T-helper 1 cell treated with Interleukin-12 subunit alpha and Interleukin-12 subunit beta and Interleukin-4 antibody, amounts not matched to agents 30 μg/mL and 1 μg/mL, for 36 hours (primary cell): Measurements from ENCODE around the gene PLXNC1.

ENCODE experiments used
- H3K27ac Mint-ChIP-seq: one replicate; pipeline ENCODE4 v1.8.0; 2021; ENCODE audit warnings: mild to moderate bottlenecking, mixed read lengths
- H3K27me3 Mint-ChIP-seq: one replicate; pipeline ENCODE4 v1.8.0; 2021; ENCODE audit warnings: low read depth, mixed read lengths
- H3K36me3 Mint-ChIP-seq: one replicate; pipeline ENCODE4 v1.8.0; 2021; ENCODE audit warnings: low read depth, mixed read lengths
- H3K4me1 Mint-ChIP-seq: one replicate; pipeline ENCODE4 v1.8.0; 2021; ENCODE audit warnings: low read depth, mixed read lengths
- H3K4me3 Mint-ChIP-seq: one replicate; pipeline ENCODE4 v1.8.0; 2021; ENCODE audit warnings: mild to moderate bottlenecking, moderate library complexity, mixed read lengths
- H3K9me3 Mint-ChIP-seq: one replicate; pipeline ENCODE4 v1.8.0; 2021; ENCODE audit warnings: mixed read lengths

PLXNC1 gene

DNA sequence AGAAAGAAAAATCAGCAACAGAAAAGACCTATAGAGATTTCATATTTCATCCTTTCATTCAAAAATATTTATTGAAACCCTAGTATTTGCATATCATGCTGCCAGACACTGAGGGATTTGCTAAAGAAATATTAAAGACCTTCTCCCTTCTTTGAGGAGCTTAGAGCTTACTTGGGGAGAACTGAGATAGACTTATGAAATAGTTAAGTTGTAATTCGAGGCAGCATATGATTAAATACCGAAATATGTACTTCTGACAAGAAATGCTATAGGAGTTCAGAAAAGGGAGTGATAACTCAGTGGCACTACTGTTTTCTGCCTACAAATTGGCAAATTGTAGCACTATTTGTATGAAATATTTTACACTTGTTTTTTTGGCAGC, 59.1 kb downstream of the PLXNC1 start:
- Mint-ChIP-seq H3K36me3 (peaks cover 35% of the 10 kb centered on the region), H3K27ac (peak overlapping the region; percentile 99), H3K4me3 (peak overlapping the region; percentile 82), H3K27me3 (no peaks in the 10 kb centered on the region), H3K4me1 (peaks cover 57% of the 10 kb centered on the region), H3K9me3 (peaks cover 6% of the 10 kb centered on the region)

DNA sequence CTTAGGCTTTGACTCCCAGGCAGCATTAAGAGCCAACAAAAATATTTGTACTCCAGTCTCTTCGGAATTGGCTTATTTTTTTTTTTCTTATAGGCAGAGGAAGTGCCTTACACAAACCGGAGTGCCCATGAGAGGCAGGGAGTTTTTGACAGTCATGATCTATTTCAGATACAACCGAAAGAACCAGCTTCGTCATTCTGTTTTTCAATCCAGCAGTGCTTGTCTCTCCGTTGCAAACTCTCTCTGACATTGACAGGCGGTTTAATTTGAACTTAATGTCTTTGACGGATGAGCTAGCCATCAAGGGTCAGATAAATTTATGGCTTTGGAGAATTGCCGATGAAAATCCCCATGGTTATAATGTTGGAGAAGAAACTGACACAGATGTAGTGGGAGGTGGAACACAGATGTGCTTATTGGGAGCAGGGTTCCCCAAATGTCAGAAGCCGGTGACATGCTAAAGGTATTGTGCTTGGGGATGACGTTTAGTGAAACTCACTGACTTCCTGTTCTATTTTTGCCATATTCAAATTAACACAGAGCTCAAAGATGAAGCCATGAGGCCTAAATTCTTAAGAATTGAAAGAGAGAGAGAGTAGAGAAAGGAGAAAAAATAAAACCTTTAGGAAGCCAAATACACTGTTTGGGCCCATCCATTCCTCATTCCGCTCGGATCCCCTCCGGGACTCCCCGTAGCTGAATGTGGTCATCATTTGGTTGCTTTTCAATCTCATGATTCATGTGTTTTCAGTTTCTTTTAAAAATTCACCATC, 59.7 kb downstream of the PLXNC1 start:
- peaks cover 52% of the 10 kb centered on the region for H3K4me1 Mint-ChIP-seq
- peak overlapping the region; percentile 82 for H3K4me3 Mint-ChIP-seq
- H3K36me3 Mint-ChIP-seq, result peaks cover 30% of the 10 kb centered on the region
- peaks cover 7% of the 10 kb centered on the region for H3K9me3 Mint-ChIP-seq
- peak overlapping the region; percentile 99 for H3K27ac Mint-ChIP-seq
- no peaks in the 10 kb centered on the region for H3K27me3 Mint-ChIP-seq

DNA sequence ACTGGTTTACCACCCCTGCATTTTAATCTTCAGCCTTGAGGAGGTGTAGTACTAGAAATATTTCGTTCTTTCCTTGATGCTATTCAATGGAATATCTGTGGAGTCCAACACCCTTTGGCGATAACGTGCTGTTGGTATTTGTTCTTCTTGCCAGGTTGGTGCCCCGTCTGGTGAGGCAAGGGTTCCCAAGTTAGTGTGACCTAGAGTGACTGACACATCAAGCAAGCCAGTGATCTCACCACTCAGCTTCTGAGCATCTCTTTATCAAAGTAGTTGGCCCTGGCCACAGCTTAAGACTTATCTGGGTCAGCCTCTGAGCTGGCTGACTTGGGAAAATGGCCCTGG, 60.2 kb downstream of the PLXNC1 start:
- Mint-ChIP-seq H3K4me1 (peaks cover 50% of the 10 kb centered on the region), H3K4me3 (peak overlapping the region; percentile 82), H3K9me3 (peaks cover 7% of the 10 kb centered on the region), H3K27me3 (no peaks in the 10 kb centered on the region), H3K36me3 (peaks cover 35% of the 10 kb centered on the region), H3K27ac (peak overlapping the region; percentile 99)

DNA sequence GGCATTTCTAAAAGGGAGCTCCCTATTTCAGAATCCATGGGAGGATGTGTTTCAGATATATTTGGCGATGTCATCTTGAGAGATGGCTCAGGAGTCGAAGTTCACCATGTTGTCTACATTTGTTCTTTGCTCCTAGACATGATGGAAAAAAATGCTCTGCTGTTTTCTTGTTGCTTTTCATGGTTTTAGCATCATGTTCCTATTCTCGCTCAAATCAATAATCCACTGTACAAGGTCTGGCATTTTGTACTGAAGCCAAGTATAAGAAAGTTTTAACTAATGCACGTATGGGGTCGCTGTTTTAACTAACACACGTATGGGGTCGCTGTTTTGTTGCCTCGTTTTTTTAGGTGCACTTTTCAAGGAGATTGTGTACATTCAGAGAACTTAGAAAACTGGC, 60.9 kb downstream of the PLXNC1 start:
- Mint-ChIP-seq H3K4me3 (no peak overlapping the region), H3K4me1 (peaks cover 47% of the 10 kb centered on the region), H3K36me3 (peaks cover 34% of the 10 kb centered on the region)

DNA sequence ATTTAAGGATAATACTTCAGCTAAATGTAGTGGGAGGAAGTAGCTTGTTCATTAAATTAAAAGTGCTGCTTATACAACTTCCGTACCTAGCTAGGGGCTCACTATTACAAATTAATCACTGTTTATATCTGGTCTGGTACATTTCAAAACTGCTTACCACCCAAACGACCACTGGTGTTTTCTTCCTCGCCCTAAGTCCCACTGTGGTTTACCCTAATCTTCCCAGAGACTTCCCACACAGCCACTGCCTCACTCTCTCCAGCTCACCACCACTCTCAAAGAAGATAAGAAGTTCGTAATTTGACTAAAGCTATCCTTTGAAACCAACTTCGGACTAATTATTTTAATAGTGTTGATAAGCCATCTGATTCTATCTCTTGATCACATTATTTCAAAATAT, 62.6 kb downstream of the PLXNC1 start:
- Mint-ChIP-seq H3K27me3 (no peaks in the 10 kb centered on the region), H3K36me3 (peaks cover 32% of the 10 kb centered on the region), H3K4me3 (no peak overlapping the region), H3K9me3 (peaks cover 7% of the 10 kb centered on the region), H3K27ac (no peak overlapping the region), H3K4me1 (peaks cover 34% of the 10 kb centered on the region)

More for the DNA sequence above, 60.9 kb downstream of the PLXNC1 start:
- no peaks in the 10 kb centered on the region for H3K27me3 Mint-ChIP-seq
- peak overlapping the region; percentile 82 for H3K27ac Mint-ChIP-seq
- H3K9me3 Mint-ChIP-seq, result peaks cover 7% of the 10 kb centered on the region

DNA sequence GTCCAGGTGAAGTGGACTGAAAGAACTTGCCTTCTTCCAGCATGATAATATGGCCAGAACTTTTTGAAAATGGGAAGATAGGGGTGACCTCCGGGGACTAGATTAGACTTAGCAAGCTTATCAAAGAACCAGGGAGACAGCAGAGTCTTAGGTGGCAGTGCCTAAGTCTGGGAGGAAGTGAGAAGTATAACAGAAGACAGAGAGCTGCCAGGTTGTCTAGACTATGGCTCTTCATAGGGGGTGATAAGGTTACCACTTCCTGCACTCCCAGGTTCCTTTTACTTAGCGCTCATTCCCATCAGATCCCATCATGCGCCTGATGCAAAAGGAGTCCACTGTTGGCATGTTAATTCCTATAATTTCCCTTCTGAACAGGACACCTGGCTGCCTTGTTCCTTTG, 69.9 kb downstream of the PLXNC1 start:
- Mint-ChIP-seq H3K27ac (no peak overlapping the region), H3K4me3 (no peak overlapping the region), H3K36me3 (peaks cover 28% of the 10 kb centered on the region), H3K4me1 (peaks cover 2% of the 10 kb centered on the region), H3K27me3 (no peaks in the 10 kb centered on the region), H3K9me3 (no peaks in the 10 kb centered on the region)

DNA sequence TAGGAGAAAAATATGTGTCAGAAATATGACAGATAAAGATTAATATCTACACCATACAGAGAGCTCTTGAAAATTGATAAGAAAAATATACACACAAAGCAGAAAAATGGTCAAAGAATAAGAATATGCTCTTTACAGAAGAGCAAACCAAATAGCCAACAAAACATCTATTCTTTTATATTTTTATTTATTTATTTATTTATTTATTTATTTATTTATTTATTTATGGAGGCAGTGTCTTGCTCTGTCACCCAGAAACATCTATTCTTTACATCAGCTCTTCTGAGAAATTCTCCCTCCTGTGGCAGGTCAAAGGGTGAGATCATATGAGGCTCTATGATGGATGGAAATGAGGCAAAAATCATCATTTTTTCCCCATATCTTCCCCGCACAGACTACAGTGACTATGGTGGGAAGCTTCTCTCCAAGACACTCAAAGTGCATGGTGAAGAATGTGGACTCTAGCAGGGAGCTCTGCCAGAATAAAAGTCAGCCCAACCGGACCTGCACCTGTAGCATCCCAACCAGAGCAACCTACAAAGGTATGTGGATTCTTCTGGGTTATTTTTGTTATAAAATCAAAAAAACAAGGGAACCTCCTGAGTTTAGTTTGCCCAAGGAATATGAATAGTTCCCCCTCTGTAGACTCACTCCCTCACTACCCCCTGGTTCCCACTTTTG, 71.4 kb downstream of the PLXNC1 start:
- H3K27ac Mint-ChIP-seq, result no peak overlapping the region
- no peaks in the 10 kb centered on the region for H3K27me3 Mint-ChIP-seq

DNA sequence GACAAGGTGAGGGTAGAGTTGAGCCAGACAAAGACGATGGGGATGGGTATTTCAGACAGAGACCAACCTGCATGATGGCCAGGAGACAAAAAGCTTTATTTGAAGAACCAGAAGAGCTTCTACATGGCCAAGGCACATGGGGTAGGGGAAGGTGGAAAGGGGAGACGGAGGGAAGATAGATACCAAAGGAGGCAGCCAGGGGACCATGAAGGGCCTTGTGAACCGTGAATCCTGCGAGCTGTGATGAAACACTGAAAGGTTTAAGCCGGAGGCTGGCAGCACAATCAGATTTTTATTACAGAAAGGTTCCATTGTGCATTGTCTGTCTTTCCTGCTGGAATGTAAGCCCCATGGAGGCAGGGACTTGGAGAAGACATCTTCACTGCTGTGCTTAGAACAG, 72.4 kb downstream of the PLXNC1 start:
- peaks cover 2% of the 10 kb centered on the region for H3K4me1 Mint-ChIP-seq
- no peaks in the 10 kb centered on the region for H3K27me3 Mint-ChIP-seq
- H3K4me3 Mint-ChIP-seq, result no peak overlapping the region
- H3K27ac Mint-ChIP-seq, result no peak overlapping the region
- H3K9me3 Mint-ChIP-seq, result no peaks in the 10 kb centered on the region
- peaks cover 34% of the 10 kb centered on the region for H3K36me3 Mint-ChIP-seq

More for the DNA sequence above, 71.4 kb downstream of the PLXNC1 start:
- H3K4me1 Mint-ChIP-seq, result peaks cover 2% of the 10 kb centered on the region
- no peaks in the 10 kb centered on the region for H3K9me3 Mint-ChIP-seq
- H3K4me3 Mint-ChIP-seq, result no peak overlapping the region
- H3K36me3 Mint-ChIP-seq, result peaks cover 32% of the 10 kb centered on the region

DNA sequence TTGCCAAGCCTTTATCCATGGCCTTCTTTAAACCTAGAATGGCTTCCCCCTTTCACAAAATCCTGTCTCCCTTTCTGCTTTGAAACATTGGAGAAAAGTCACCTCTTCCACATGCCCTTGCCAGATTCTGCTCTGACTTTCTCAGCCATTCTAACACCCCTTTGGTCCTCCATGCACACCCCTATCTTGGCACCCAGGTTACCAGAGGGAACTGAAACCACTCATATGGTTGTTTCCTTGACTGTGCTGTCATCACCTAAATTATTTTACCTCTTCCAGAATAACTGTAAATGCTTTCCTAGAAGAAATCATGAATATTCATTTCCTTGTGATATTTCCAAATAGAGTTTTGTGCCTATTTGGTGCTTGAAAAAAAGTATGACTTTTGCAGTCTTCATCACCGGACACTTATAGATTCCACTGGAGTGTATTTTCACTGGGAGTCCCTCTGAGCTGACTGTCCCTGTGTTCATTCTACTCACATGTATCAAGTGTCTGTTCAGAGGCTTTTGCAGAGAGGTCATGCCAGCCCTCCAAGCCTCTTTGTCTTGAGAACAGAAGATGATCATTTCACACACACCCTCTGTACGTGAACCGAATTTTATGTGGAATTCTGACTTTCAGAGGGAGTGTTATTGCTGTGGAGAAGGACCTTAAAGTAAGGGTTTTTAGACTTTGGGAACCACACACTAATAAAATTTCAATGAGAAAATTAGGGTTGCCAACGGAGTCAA, 74.1 kb downstream of the PLXNC1 start:
- Mint-ChIP-seq H3K27ac (no peak overlapping the region), H3K4me3 (no peak overlapping the region), H3K27me3 (no peaks in the 10 kb centered on the region), H3K4me1 (peaks cover 2% of the 10 kb centered on the region), H3K9me3 (no peaks in the 10 kb centered on the region), H3K36me3 (peaks cover 49% of the 10 kb centered on the region)

DNA sequence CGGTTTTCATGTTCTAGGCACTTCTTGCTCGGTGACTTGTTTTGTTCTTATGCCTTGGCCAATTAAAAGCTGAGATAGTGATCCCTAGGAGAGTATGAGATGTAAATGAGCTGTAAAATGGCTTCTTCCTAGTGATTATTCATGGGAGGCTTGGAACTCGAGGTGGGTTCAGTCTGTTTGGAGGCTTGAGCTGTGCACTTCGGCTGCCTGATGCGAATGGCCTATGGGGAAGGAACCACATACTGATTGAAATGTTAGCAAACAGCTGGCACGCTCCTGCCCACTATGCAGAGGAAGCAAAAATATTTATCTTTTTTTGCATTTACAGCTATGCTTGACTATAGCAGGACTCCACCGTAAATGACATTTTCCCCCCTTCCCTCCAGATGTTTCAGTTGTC, 75.5 kb downstream of the PLXNC1 start:
- Mint-ChIP-seq H3K36me3 (peaks cover 61% of the 10 kb centered on the region), H3K27ac (no peak overlapping the region), H3K4me1 (peaks cover 2% of the 10 kb centered on the region), H3K9me3 (no peaks in the 10 kb centered on the region), H3K27me3 (no peaks in the 10 kb centered on the region), H3K4me3 (no peak overlapping the region)

DNA sequence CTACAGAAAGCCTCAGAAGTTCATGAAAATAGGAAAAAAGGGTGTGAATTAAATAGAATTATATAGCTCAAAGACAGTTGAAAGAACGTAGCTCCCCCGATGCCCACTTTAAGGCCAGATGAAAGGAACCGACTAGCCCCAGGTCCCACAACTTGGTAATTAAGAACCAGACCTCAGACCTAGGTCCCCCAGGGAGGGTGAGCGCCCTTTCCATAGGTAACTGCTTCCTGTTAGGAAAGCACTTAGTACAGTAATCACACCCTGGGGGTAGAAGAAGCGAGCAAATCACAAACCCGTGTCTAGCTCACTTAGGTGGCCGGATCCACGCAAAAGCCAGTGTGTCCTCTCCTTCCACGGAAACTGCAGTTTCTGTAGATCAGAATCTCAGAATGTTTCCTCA, 77.1 kb downstream of the PLXNC1 start:
- no peaks in the 10 kb centered on the region for H3K9me3 Mint-ChIP-seq

DNA sequence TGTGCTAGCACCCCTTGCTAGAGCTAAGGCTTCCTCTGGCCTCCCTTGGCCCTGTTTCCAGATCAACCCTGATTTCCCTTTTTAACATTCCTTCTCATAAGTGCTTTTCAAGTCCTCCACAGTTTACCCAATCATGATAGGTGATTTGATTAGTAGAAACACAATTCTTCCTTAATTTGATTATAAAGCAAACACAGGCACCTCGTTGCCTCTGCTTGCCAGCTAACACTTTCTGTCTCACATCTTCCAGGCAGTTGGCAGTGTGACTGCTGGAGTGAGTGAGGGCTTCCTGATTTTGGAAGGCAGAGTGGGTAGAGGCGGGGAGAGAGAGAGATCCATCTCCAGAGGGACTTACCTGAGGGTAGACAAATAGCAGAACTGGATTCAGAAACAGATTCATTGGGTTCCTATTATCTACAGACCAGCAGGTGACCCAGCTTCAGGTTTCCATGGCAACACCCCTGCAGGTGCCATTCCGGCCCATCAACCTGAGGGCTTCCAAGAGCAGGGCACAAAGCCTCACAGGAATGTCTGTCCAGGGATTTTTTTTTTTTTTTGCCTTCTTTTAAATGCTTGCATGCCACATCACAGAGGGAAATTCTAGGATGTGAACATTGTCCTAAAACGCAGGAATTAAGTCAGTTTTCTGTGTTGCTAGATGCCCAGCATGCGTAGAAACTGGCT, 77.7 kb downstream of the PLXNC1 start:
- Mint-ChIP-seq H3K27ac (no peak overlapping the region), H3K27me3 (no peaks in the 10 kb centered on the region), H3K4me1 (peaks cover 9% of the 10 kb centered on the region), H3K9me3 (no peaks in the 10 kb centered on the region), H3K36me3 (peaks cover 64% of the 10 kb centered on the region), H3K4me3 (no peak overlapping the region)

More for the DNA sequence above, 77.1 kb downstream of the PLXNC1 start:
- no peak overlapping the region for H3K4me3 Mint-ChIP-seq
- H3K36me3 Mint-ChIP-seq, result peaks cover 65% of the 10 kb centered on the region
- no peaks in the 10 kb centered on the region for H3K27me3 Mint-ChIP-seq
- peaks cover 5% of the 10 kb centered on the region for H3K4me1 Mint-ChIP-seq
- no peak overlapping the region for H3K27ac Mint-ChIP-seq

DNA sequence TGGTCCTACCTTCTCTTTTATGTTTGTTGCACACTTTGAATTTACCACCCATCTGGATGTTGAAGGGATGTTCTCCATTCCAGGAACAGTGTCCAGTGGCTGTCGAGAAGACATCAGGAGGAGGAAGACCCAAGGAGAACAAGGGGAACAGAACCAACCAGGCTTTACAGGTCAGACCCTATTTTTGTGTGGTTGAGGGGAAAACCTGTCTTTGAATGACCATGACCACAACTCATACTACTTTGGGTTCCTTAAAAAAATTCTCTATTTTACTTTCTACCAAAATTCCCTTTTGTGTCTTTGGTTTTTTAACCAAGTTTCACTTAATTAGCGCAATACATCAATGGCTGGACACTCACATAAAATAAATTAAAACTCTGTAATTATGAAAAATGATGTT, 78.7 kb downstream of the PLXNC1 start:
- H3K4me1 Mint-ChIP-seq, result peaks cover 9% of the 10 kb centered on the region
- no peaks in the 10 kb centered on the region for H3K27me3 Mint-ChIP-seq
- H3K36me3 Mint-ChIP-seq, result peaks cover 67% of the 10 kb centered on the region
- no peak overlapping the region for H3K27ac Mint-ChIP-seq
- H3K4me3 Mint-ChIP-seq, result no peak overlapping the region
- H3K9me3 Mint-ChIP-seq, result no peaks in the 10 kb centered on the region

DNA sequence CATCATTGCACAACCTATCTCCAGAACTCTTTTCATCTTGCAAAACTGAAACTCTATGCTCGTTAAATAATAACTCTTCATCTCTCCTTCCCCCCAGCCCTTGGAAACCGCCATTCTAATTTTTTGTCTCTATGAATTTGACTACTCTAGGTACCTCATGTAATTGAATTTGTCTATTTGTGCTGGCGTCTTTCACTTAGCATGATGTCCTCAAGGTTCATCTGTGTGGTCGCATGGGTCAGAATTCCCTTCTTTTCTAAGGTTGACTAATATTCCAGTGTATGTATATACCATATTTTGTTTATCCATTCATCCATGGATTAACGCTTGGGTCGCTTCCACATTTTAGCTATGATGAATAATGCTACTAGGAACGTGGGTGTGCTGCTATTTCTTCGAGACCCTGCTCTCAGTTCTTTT, 80.1 kb downstream of the PLXNC1 start:
- Mint-ChIP-seq H3K4me3 (no peak overlapping the region), H3K9me3 (no peaks in the 10 kb centered on the region), H3K27ac (no peak overlapping the region), H3K27me3 (no peaks in the 10 kb centered on the region), H3K36me3 (peaks cover 66% of the 10 kb centered on the region), H3K4me1 (peaks cover 6% of the 10 kb centered on the region)
